SU-DHL-6 (cell line): Measurements from ENCODE around the gene PIP5K1B.

Source experiments
- H2AFZ ChIP-seq: fragments of 200-600 bp; sonication (generic); 2 replicates; pipeline ENCODE4 v1.6.1; 2014; ENCODE audit warnings: low read depth, mild to moderate bottlenecking, moderate library complexity, mixed read lengths, antibody characterized with exemption, low read length; ENCODE audit not compliant: severe bottlenecking
- H3F3A ChIP-seq: fragments of 200-600 bp; shearing (Covaris generic); 2 replicates; pipeline ENCODE4 v1.6.0; 2016; ENCODE audit warnings: antibody characterized with exemption, mild to moderate bottlenecking; ENCODE audit not compliant: insufficient read depth
- H3K27ac ChIP-seq: fragments of 200-600 bp; sonication (generic); 2 replicates; pipeline ENCODE4 v1.5.1; 2016; ENCODE audit warnings: low read depth, mild to moderate bottlenecking, low read length, moderate library complexity, mixed read lengths
- H3K27me3 ChIP-seq: fragments of 200-600 bp; sonication (generic), shearing (Covaris generic); 2 replicates; pipeline ENCODE4 v1.6.0; 2014; ENCODE audit warnings: mild to moderate bottlenecking, low read length
- H3K36me3 ChIP-seq: fragments of 200-600 bp; sonication (generic); 2 replicates; pipeline ENCODE4 v1.6.1; 2014; ENCODE audit warnings: mild to moderate bottlenecking, low read length, mixed read lengths
- H3K4me2 ChIP-seq: fragments of 300-600, 200-600 bp; shearing (Covaris generic), sonication (generic); 2 replicates; pipeline ENCODE4 v1.6.0; 2014; ENCODE audit warnings: low read length, low read depth, mild to moderate bottlenecking; ENCODE audit not compliant: poor library complexity, severe bottlenecking
- H3K4me3 ChIP-seq: fragments of 200-600 bp; sonication (generic); 2 replicates; pipeline ENCODE4 v1.5.1; 2014; ENCODE audit warnings: antibody characterized with exemption, low read length, mild to moderate bottlenecking, mixed read lengths; ENCODE audit not compliant: insufficient read depth, poor library complexity, severe bottlenecking
- H3K79me2 ChIP-seq: fragments of 200-600 bp; sonication (generic); 2 replicates; pipeline ENCODE4 v1.6.1; 2014; ENCODE audit warnings: mild to moderate bottlenecking, low read length, moderate library complexity; ENCODE audit not compliant: insufficient read depth
- H3K9ac ChIP-seq: fragments of 200-600 bp; sonication (generic); 2 replicates; pipeline ENCODE4 v1.7.0; 2014; ENCODE audit warnings: mild to moderate bottlenecking, low read length
- H3K9me2 ChIP-seq: fragments of 200-600 bp; sonication (generic); replicated peaks from 2 replicates; pipeline ENCODE4 v1.6.1; 2014; ENCODE audit warnings: low read length; ENCODE audit not compliant: insufficient read depth
- H3K9me3 ChIP-seq: fragments of 200-600 bp; sonication (generic); 2 replicates; pipeline ENCODE4 v1.6.1; 2014; ENCODE audit warnings: low read length, mixed read lengths; ENCODE audit not compliant: insufficient read depth
- H4K20me1 ChIP-seq: fragments of 200-600 bp; sonication (generic); 2 replicates; pipeline ENCODE4 v1.6.1; 2014; ENCODE audit warnings: low read depth, mild to moderate bottlenecking, antibody characterized with exemption, low read length, moderate library complexity, mixed read lengths
- CTCF ChIP-seq: fragments of 200-600 bp; sonication (generic); IDR thresholded peaks from one replicate; pipeline ENCODE4 v1.5.1; 2017; ENCODE audit warnings: antibody characterized with exemption, mild to moderate bottlenecking, low read length, moderate library complexity; ENCODE audit not compliant: insufficient read depth, poor library complexity, severe bottlenecking
- EZH2phosphoT487 ChIP-seq: fragments of 200-600 bp; sonication (generic), shearing (Covaris generic); conservative IDR thresholded peaks from 2 replicates; pipeline ENCODE4 v1.6.1; 2018; ENCODE audit warnings: mild to moderate bottlenecking, antibody characterized with exemption, low read length, moderate library complexity, mixed read lengths

The PIP5K1B gene

GRCh38 chr9:68798423-68798822 is 93.4 kb downstream of the PIP5K1B start:
- Histone ChIP-seq H3K9me2 (no peaks in the 10 kb centered on the region), H3F3A (no peaks in the 10 kb centered on the region), H3K4me3 (no peak overlapping the region), H3K4me2 (no peak overlapping the region), H2AFZ (no peak overlapping the region), H3K27me3 (no peaks in the 10 kb centered on the region), H3K79me2 (no peaks in the 10 kb centered on the region), H3K9me3 (no peaks in the 10 kb centered on the region), H4K20me1 (no peaks in the 10 kb centered on the region), H3K9ac (no peak overlapping the region), H3K36me3 (no peaks in the 10 kb centered on the region), H3K27ac (no peak overlapping the region)
- TF ChIP-seq CTCF (no peak), EZH2phosphoT487 (no peak)

- H3K27ac ChIP-seq, result no peak overlapping the region
- no peaks in the 10 kb centered on the region for H3K9me3 ChIP-seq
- no peaks in the 10 kb centered on the region for H3K36me3 ChIP-seq
- H3K4me3 ChIP-seq, result no peak overlapping the region
- no peaks in the 10 kb centered on the region for H3K27me3 ChIP-seq
- no peak overlapping the region for H2AFZ ChIP-seq
- H3F3A ChIP-seq, result no peaks in the 10 kb centered on the region
- H4K20me1 ChIP-seq, result no peaks in the 10 kb centered on the region
- no peak overlapping the region for H3K9ac ChIP-seq
- H3K79me2 ChIP-seq, result no peaks in the 10 kb centered on the region
- no peak overlapping the region for H3K4me2 ChIP-seq
- H3K9me2 ChIP-seq, result no peaks in the 10 kb centered on the region
- TF ChIP-seq EZH2phosphoT487 (no peak), CTCF (no peak)
Observed at GRCh38 chr9:68800836-68801235, 95.8 kb downstream of the PIP5K1B start.

- no peak overlapping the region for H2AFZ ChIP-seq
Observed at GRCh38 chr9:68802525-68803015, 97.5 kb downstream of the PIP5K1B start.

More at GRCh38 chr9:68802525-68803015, 97.5 kb downstream of the PIP5K1B start:
- no peaks in the 10 kb centered on the region for H4K20me1 ChIP-seq
- H3F3A ChIP-seq, result no peaks in the 10 kb centered on the region
- no peaks in the 10 kb centered on the region for H3K79me2 ChIP-seq
- no peak for TF ChIP-seq EZH2phosphoT487
- TF ChIP-seq CTCF, result no peak
- H3K9ac ChIP-seq, result no peak overlapping the region
- H3K9me2 ChIP-seq, result no peaks in the 10 kb centered on the region
- peak overlapping the region; percentile 31 for H3K4me2 ChIP-seq
- no peak overlapping the region for H3K27ac ChIP-seq
- no peaks in the 10 kb centered on the region for H3K27me3 ChIP-seq
- no peaks in the 10 kb centered on the region for H3K36me3 ChIP-seq
- no peaks in the 10 kb centered on the region for H3K9me3 ChIP-seq
- no peak overlapping the region for H3K4me3 ChIP-seq
